Measurements from ENCODE around the gene PAPSS2.

The PAPSS2 gene

GRCh38 chr10:87677595-87677994 lies 17.9 kb downstream of the PAPSS2 start:
- no peak overlapping the region for H3K4me3 ChIP-seq (replicated peaks; ENCODE audit: low read depth, low read length)
- DNase-seq (ENCODE audit: extremely low read depth, low read depth): no peak
- TF ChIP-seq CTCF (IDR thresholded peaks at IDR 0.05; ENCODE audit: low read depth, low read length, missing control alignments): no peak

- TF ChIP-seq CTCF (IDR thresholded peaks at IDR 0.05; ENCODE audit: low read depth, low read length, missing control alignments): no peak
- no peak overlapping the region for H3K4me3 ChIP-seq (replicated peaks; ENCODE audit: low read depth, low read length)
- no peak for DNase-seq (ENCODE audit: extremely low read depth, low read depth)
Observed at GRCh38 chr10:87678302-87678701, 18.6 kb downstream of the PAPSS2 start.

GRCh38 chr10:87683356-87683755 lies 23.7 kb downstream of the PAPSS2 start:
- no peak for TF ChIP-seq CTCF (IDR thresholded peaks at IDR 0.05; ENCODE audit: low read depth, low read length, missing control alignments)
- DNase-seq (ENCODE audit: extremely low read depth, low read depth): no peak
- H3K4me3 ChIP-seq (replicated peaks; ENCODE audit: low read depth, low read length): no peak overlapping the region

- DNase-seq (ENCODE audit: extremely low read depth, low read depth): no peak
- no peak overlapping the region for H3K4me3 ChIP-seq (replicated peaks; ENCODE audit: low read depth, low read length)
- TF ChIP-seq CTCF (IDR thresholded peaks at IDR 0.05; ENCODE audit: low read depth, low read length, missing control alignments): no peak
Observed at GRCh38 chr10:87684001-87684638, 24.4 kb downstream of the PAPSS2 start.

- no peak for DNase-seq (ENCODE audit: extremely low read depth, low read depth)
- TF ChIP-seq CTCF (IDR thresholded peaks at IDR 0.05; ENCODE audit: low read depth, low read length, missing control alignments): no peak
- no peak overlapping the region for H3K4me3 ChIP-seq (replicated peaks; ENCODE audit: low read depth, low read length)
Observed at GRCh38 chr10:87685832-87686574, 26.3 kb downstream of the PAPSS2 start.

- no peak for DNase-seq (ENCODE audit: extremely low read depth, low read depth)
- no peak overlapping the region for H3K4me3 ChIP-seq (replicated peaks; ENCODE audit: low read depth, low read length)
- TF ChIP-seq CTCF (IDR thresholded peaks at IDR 0.05; ENCODE audit: low read depth, low read length, missing control alignments): no peak
Observed at GRCh38 chr10:87691506-87692070, 31.9 kb downstream of the PAPSS2 start.

All from HFF-Myc (cell line).